CD4-positive, alpha-beta T cell (primary cell): Measurements from ENCODE around the gene ULK4. TPM values are rescaled to one million over a fixed set of nuclear protein-coding genes. Genes with fewer than 3 reads are reported as not detected.

Experiments
- ATAC-seq: fragments of 200-7000 bp; cut with Tn5 transposase; one replicate; pipeline ENCODE4 v1.10.0; 2022; ENCODE audit warnings: mild to moderate bottlenecking; ENCODE audit not compliant: poor library complexity
- CTCF ChIA-PET: fragments of 350-600 bp; sonication (Branson Sonifier 250); formaldehyde crosslinking; loops from one replicate; lab custom pipeline; 2021; ENCODE audit warnings: antibody characterized with exemption, inconsistent platforms; lab: Charles Lee
- POLR2A ChIA-PET: fragments of 350-600 bp; sonication (Branson Sonifier 250); formaldehyde crosslinking; loops from one replicate; lab custom pipeline; 2021; ENCODE audit warnings: antibody characterized with exemption, inconsistent platforms; lab: Charles Lee
- DNase-seq, 14 experiments: peaks; one replicate each; pipeline ENCODE4 v3.0.0-alpha.2; 2013 to 2020; ENCODE audit warnings: mixed read lengths in 2 of 14
- H3K27ac ChIP-seq, 2 donors: one replicate each; pipeline versions ENCODE4 v1.5.1 to v1.7.0; 2013; ENCODE audit warnings: low read length in 2 of 2, low read depth in 1 of 2, mild to moderate bottlenecking in 1 of 2
- H3K27me3 ChIP-seq, 2 experiments: 1 replicate in 1 of 2; 2 replicates in 1 of 2; pipeline versions ENCODE4 v1.6.1 to v1.7.0; 2013; ENCODE audit warnings: low read length in 2 of 2, control low read depth in 1 of 2, mild to moderate bottlenecking in 1 of 2, moderate library complexity in 1 of 2; ENCODE audit not compliant: insufficient read depth in 2 of 2, control insufficient read depth in 1 of 2
- H3K36me3 ChIP-seq: one replicate; pipeline ENCODE4 v1.6.1; 2013; ENCODE audit warnings: low read length, control low read depth; ENCODE audit not compliant: insufficient read depth
- H3K4me1 ChIP-seq: one replicate; pipeline ENCODE4 v1.6.1; 2013; ENCODE audit warnings: low read length, control low read depth; ENCODE audit not compliant: insufficient read depth
- H3K4me3 ChIP-seq: one replicate; pipeline ENCODE4 v1.5.1; 2013; ENCODE audit warnings: mild to moderate bottlenecking, low read length, moderate library complexity
- H3K9me3 ChIP-seq, 2 experiments: 1 replicate in 1 of 2; 2 replicates in 1 of 2; pipeline versions ENCODE4 v1.6.1 to v1.7.0; 2013; ENCODE audit warnings: low read length in 2 of 2, mild to moderate bottlenecking in 2 of 2, control low read depth in 1 of 2, moderate library complexity in 1 of 2; ENCODE audit not compliant: control insufficient read depth in 1 of 2, insufficient read depth in 1 of 2
- H3K27ac Mint-ChIP-seq: one replicate; pipeline ENCODE4 v1.8.0; 2020; ENCODE audit warnings: mixed read lengths
- H3K27me3 Mint-ChIP-seq: one replicate; pipeline ENCODE4 v1.8.0; 2021; ENCODE audit warnings: mixed read lengths
- H3K36me3 Mint-ChIP-seq: one replicate; pipeline ENCODE4 v1.8.0; 2021; ENCODE audit warnings: low read depth, mixed read lengths
- H3K4me1 Mint-ChIP-seq: one replicate; pipeline ENCODE4 v1.8.0; 2021; ENCODE audit warnings: low read depth, mixed read lengths
- H3K4me3 Mint-ChIP-seq: one replicate; pipeline ENCODE4 v1.8.0; 2020; ENCODE audit warnings: mild to moderate bottlenecking, mixed read lengths
- H3K9me3 Mint-ChIP-seq: one replicate; pipeline ENCODE4 v1.8.0; 2020; ENCODE audit warnings: mixed read lengths
- intact Hi-C, 2 experiments: fragments of 100-400 bp; cut with DNase I in 1 of 2; cut with micrococcal nuclease in 1 of 2; formaldehyde crosslinking; loops; one replicate each; pipeline versions ENCODE4 v1.15.1 to v1.9.0; 2023 to 2025; cut with DNase I, micrococcal nuclease
- total RNA-seq, 174 experiments: library from RNA in 2 of 174; stranded (reverse) in 2 of 174; gene quantifications; one replicate each; pipeline ENCODE4 v1.2.3 and lab custom pipeline; 2021 to 2026
- TF ChIP-seq, protein P1 (sequence below): fragments of 200-600 bp; IDR thresholded peaks from one replicate; pipeline ENCODE4 v1.8.0; 2022; ENCODE audit warnings: antibody characterized with exemption, mild to moderate bottlenecking

ULK4 gene
- total RNA-seq, 2 experiments from 2014 or later: 23.8 to 28.6 TPM

DNA sequence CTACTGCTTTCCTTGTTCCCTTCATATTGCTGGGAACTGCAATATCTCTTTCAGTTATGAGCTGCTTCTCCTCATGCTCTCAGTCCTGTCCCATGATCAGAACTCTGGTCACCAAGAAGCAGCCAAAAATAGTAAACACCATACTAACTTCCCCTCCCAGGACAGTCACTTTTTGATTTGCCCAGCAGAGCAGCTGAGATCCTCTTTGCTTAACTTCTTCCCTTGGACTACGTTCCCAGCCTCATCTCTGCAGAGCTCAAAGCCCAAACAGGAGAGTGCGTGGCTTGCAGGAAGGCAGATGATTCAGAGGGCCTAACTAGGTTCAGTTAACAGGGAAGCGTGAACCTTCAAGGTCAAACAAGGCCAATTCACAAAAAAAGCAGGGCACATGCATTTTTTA lies 609.4 kb downstream of the ULK4 start:
- Histone ChIP-seq H3K27me3 (no peaks in the 10 kb centered on the region), H3K4me3 (no peak overlapping the region), H3K36me3 (no peaks in the 10 kb centered on the region), H3K4me1 (no peaks in the 10 kb centered on the region), H3K27ac (no peak overlapping the region), H3K9me3 (no peaks in the 10 kb centered on the region)
- Mint-ChIP-seq H3K9me3 (no peaks in the 10 kb centered on the region), H3K27me3 (no peaks in the 10 kb centered on the region), H3K36me3 (no peaks in the 10 kb centered on the region), H3K27ac (no peak overlapping the region), H3K4me3 (no peak overlapping the region), H3K4me1 (no peaks in the 10 kb centered on the region)
- POLR2A ChIA-PET: no interaction called here
- CTCF ChIA-PET: no interaction called here
- intact Hi-C loops: no loop called here
- DNase-seq (peak in 1 of 14 experiments; percentile 10), ATAC-seq (no peak)
- TF ChIP-seq, protein P1, sequence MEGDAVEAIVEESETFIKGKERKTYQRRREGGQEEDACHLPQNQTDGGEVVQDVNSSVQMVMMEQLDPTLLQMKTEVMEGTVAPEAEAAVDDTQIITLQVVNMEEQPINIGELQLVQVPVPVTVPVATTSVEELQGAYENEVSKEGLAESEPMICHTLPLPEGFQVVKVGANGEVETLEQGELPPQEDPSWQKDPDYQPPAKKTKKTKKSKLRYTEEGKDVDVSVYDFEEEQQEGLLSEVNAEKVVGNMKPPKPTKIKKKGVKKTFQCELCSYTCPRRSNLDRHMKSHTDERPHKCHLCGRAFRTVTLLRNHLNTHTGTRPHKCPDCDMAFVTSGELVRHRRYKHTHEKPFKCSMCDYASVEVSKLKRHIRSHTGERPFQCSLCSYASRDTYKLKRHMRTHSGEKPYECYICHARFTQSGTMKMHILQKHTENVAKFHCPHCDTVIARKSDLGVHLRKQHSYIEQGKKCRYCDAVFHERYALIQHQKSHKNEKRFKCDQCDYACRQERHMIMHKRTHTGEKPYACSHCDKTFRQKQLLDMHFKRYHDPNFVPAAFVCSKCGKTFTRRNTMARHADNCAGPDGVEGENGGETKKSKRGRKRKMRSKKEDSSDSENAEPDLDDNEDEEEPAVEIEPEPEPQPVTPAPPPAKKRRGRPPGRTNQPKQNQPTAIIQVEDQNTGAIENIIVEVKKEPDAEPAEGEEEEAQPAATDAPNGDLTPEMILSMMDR: no peak

DNA sequence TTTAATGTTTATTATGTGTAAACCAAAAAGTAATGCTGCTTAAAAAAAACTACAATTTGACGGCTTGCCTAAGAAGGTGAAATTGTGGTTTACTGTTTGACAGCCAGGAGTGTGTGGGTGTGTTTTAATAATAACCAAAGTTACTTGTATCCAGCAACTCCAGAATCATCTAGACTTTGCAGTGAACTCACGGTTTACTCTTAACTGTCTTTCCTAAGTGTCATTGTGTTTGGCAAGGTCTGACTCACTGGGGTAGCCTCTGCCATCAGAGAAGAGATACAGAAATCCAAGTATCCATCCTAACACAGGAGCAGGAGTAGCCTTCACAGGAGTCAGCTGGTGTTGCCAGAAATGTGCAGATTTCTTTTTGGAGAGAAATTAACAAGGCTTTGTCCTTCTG lies 611.5 kb downstream of the ULK4 start:
- ChIA-PET POLR2A (no interaction called here), CTCF (no interaction called here)
- Mint-ChIP-seq H3K27ac (no peak overlapping the region), H3K27me3 (no peaks in the 10 kb centered on the region), H3K36me3 (no peaks in the 10 kb centered on the region), H3K4me3 (no peak overlapping the region), H3K9me3 (no peaks in the 10 kb centered on the region), H3K4me1 (no peaks in the 10 kb centered on the region)
- TF ChIP-seq, protein P1: no peak
- Histone ChIP-seq H3K4me3 (no peak overlapping the region), H3K27me3 (no peaks in the 10 kb centered on the region), H3K36me3 (no peaks in the 10 kb centered on the region), H3K9me3 (no peaks in the 10 kb centered on the region), H3K27ac (no peak overlapping the region), H3K4me1 (no peaks in the 10 kb centered on the region)
- intact Hi-C loops: no loop called here
- DNase-seq: no peak
- no peak for ATAC-seq

DNA sequence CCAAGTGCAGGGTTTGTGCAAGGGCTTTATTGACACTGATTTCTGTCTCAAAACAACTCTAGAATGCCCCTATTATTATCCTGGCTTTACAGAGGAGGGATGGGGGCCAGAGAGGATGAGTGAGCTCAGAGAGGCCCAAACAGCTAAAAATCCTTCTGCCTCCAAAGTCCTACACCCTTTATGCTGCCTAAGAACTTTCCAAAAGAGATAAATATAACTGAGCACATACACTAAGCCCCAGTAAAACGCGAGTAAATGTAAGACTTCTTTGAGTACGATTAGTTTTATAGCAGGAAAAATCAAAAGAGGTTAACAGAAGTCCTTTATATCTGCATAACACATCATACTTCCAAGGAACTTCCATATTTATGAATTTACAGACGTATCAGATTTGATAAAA lies 613.5 kb downstream of the ULK4 start:
- ATAC-seq: no peak
- intact Hi-C loops: no loop called here
- no peaks in the 10 kb centered on the region for H3K27me3 ChIP-seq
- H3K27ac Mint-ChIP-seq: no peak overlapping the region
- no peak overlapping the region for H3K4me3 Mint-ChIP-seq
- H3K4me1 ChIP-seq: no peaks in the 10 kb centered on the region
- H3K36me3 Mint-ChIP-seq: no peaks in the 10 kb centered on the region
- H3K4me1 Mint-ChIP-seq: no peaks in the 10 kb centered on the region
- peaks cover 3% of the 10 kb centered on the region for H3K9me3 Mint-ChIP-seq
- TF ChIP-seq, protein P1: no peak
- no peak overlapping the region for H3K4me3 ChIP-seq
- H3K27me3 Mint-ChIP-seq: no peaks in the 10 kb centered on the region
- no peaks in the 10 kb centered on the region for H3K9me3 ChIP-seq
- CTCF ChIA-PET: no interaction called here
- no peak for DNase-seq
- POLR2A ChIA-PET: no interaction called here
- H3K36me3 ChIP-seq: no peaks in the 10 kb centered on the region
- H3K27ac ChIP-seq: no peak overlapping the region
